ENCODE measurements around the gene PES1.

DNA sequence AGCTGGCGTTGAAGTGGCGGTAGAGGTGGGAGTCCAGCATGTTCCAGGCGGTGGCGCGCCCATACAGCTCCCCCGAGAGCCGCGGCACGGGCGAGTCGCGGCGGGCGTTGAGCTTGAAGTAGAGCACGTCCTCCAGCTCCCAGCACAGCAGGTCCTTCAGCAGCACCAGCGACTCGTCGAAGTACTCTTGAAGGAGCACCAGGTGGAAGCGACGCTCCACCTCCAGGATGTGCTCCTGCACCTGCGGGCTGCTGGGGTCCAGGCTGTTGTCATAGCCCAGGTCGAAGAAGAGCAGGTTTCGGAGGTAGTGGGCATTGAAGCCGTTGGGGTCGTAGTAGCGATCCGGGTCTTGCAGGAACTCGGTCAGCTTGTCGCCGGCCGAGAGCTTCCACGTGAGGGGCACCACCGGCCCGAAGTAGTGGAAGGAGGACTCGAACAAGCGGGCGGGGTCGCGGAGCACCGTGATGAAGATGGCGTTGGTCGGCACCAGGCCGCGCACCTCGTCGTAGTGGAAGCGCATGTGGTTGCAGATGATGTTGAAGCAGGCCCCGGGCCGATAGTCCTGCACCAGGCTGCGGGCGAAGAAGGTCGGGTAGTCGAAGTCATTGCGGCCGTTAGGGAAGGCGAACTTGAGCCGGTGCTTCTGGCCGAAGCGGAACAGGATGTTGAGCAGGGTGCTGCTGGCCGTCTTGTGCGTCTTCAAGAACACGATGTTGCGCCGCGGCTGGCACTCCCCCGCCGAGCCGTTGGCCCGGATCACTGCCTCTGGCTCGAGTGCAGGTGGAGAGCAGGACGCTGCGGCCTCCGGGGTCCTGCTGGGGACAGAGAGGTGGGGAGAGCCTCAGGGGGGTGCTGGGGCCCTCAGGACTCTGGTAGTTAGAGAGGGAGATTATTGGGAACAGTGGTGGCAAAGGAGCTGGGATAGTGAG, 36.2 kb downstream of the PES1 start:
- TF ChIP-seq, protein P1, sequence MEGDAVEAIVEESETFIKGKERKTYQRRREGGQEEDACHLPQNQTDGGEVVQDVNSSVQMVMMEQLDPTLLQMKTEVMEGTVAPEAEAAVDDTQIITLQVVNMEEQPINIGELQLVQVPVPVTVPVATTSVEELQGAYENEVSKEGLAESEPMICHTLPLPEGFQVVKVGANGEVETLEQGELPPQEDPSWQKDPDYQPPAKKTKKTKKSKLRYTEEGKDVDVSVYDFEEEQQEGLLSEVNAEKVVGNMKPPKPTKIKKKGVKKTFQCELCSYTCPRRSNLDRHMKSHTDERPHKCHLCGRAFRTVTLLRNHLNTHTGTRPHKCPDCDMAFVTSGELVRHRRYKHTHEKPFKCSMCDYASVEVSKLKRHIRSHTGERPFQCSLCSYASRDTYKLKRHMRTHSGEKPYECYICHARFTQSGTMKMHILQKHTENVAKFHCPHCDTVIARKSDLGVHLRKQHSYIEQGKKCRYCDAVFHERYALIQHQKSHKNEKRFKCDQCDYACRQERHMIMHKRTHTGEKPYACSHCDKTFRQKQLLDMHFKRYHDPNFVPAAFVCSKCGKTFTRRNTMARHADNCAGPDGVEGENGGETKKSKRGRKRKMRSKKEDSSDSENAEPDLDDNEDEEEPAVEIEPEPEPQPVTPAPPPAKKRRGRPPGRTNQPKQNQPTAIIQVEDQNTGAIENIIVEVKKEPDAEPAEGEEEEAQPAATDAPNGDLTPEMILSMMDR (IDR thresholded peaks at IDR 0.05; ENCODE audit: extremely low read depth in 1 of 2, insufficient read depth in 1 of 2, low read depth in 1 of 2, low read length in 2 of 2), result no peak
- no peak for TF ChIP-seq EZH2 (IDR thresholded peaks at IDR 0.05; ENCODE audit: borderline replicate concordance, low read depth, low read length, severe bottlenecking)
- TF ChIP-seq POLR2A (IDR thresholded peaks at IDR 0.05; ENCODE audit: low read depth, low read length), result no peak
- no peak for TF ChIP-seq JUN (IDR thresholded peaks at IDR 0.05; ENCODE audit: borderline replicate concordance, insufficient read depth, insufficient read length, low read depth)
- TF ChIP-seq, protein P2, sequence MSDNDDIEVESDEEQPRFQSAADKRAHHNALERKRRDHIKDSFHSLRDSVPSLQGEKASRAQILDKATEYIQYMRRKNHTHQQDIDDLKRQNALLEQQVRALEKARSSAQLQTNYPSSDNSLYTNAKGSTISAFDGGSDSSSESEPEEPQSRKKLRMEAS (IDR thresholded peaks at IDR 0.05; ENCODE audit: insufficient read depth, insufficient read length), result no peak
- no peak for TF ChIP-seq POLR2AphosphoS5 (IDR thresholded peaks at IDR 0.05; ENCODE audit: insufficient read depth, low read depth, low read length)
- no peak for TF ChIP-seq GATA2 (IDR thresholded peaks at IDR 0.05; ENCODE audit: insufficient read depth, insufficient read length, low read depth, low read length)

Data from endothelial cell of umbilical vein (primary cell).